Lung microvascular endothelial cell (primary cell): Measurements from ENCODE around the gene MAGI1. TPM values are rescaled to one million over a fixed set of nuclear protein-coding genes. Genes with fewer than 3 reads are reported as not detected.
A peak's percentile ranks its signal among the peaks of the same experiment; 100 is the strongest.

Source experiments
- DNase-seq, 2 donors: peaks; one replicate each; pipeline versions ENCODE4 v3.0.0 to v3.0.0-alpha.2; 2010; ENCODE audit warnings: low read depth in 2 of 2
- total RNA-seq: library from RNA; depleted of rRNA; stranded (reverse); fragments of >200 nt; gene quantifications from 2 replicates; pipeline ENCODE4 v1.2.1, GENCODE V29; 2014

MAGI1 gene
- total RNA-seq, 1 donor from 2014 or later: 76.4 TPM

DNA sequence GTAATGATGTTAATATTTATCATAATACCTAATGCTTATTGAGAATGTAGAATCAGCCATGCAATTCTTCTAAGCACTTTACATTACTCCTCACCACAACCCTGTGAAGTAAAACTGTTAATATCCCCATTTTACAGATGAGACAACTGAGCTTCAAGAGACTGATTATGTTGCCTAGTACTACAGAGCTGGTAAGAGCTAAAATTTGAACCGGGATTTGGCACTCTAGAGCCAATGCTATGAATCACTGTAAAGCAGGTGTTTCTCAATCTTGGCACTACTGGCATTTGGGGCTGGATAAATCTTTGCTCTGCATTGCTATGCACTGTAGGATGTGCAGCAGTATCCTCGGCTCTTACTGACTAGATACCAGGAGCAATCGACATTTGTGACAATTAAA is 367.7 kb downstream of the MAGI1 start:
- DNase-seq: no peak

DNA sequence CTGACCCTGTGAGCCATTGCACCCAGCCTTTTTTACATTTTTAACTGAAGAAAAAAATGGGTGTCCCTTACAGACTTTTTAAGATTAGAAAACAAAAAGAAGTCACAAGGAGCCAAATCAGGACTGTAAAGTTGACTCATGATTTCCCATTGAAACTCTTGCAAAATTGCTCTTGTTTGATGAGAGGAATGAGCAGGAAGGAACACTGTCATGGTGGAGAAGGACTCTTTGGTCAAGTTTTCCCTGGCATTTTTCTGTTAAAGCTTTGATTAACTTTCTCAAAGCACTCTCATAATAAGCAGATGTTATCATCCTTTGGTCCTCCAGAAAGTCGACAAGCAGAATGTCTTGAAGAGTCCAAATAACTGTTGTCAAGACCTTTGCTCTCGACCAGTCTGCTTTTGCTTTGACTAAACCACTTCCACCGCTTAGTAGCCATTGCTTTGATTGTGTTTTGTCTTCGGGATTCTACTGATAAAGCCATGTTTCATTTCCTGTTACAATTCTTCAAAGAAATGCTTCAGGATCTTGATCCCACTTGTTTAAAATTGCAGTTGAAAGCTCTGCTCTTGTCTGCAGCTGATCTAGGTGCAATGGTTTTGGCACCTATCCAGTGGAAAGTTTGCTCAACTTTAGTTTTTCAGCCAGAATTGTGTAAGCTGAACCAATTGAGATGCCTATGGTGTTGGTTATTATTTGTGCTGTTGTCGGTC is 369.4 kb downstream of the MAGI1 start:
- peak; percentile 7 to 80 for DNase-seq

DNA sequence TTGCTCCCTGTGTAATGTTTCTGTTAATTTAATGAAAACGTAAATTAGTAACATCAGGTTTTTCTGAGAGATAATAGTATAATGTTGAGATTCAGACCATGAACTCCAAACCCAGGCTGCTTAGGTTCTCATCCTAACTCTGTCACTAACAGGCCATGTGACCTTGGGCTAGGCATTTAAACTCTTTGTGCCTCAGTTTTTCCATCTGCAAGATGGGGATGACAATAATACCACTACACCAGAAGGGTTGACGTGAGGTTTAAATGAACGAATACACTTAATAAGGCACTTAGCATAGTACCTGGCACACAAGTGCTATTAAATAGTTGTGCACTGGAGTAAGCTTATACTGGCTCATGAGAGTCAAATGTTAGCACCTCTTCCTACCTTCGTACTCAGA is 370.8 kb downstream of the MAGI1 start:
- no peak for DNase-seq

DNA sequence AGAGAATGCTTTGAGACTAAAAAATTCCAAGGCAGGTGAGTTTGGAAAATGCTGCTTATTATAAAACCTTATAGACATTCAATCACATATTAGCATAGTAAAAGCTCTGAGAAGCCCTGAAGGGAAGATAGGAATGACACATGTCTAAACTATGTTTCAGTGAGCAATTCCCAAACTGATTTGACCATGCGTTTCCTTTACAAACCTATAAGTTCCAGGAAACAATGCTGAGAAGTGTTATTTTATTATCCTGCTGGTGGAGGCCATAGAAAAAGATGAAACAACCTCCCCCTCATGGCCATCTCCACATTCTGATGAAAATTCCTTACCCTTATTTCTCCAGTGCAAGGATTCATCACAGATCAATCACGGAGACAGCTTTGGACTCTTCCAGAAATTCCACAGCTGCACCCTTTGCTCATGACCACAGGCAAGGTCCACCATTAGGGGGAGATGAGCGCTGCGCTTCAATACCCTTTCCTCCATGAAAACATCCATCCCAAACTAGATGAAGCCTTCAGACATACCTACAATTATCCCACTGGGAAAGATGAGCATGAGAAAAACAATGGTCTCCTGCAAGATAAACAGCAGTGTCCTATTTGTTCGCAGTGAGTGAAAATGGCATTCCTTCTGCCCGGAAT is 372.1 kb downstream of the MAGI1 start:
- no peak for DNase-seq

DNA sequence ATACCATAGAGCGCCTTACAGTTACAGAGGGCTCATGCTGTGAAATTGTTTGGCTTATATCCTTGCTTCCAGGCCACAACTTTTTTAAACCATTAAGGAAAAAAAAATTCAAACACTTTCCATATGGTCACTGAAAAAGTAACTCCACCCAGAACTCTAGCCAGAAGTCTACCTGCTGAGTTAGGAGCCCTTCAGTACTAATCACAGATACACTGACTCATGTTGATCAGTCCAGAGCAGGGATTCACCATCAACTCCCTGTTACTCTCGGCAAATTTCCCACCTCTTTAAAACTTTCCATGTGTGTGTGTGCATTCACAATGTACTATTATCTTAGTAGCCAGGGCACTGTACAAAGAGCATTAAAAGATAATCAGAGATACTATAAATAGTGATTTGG is 372.8 kb downstream of the MAGI1 start:
- DNase-seq: no peak

DNA sequence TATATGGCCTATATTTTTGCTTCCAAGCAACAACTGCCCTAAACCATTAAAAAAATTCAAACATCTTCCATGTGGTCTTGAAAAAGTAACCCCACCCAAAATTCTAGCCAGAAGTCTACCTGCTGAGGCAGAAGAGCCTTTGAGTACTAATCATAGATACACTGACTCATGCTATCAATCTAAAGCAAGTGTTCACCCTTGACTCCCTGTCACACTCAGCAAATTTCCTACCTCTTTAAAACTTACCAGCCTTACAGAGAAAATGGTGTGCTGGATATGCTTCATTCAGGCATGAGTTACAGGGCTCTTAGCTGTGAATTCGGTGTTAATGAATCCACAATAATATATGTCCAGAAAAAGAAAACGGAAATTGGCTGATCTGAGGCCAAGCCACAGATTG is 373.8 kb downstream of the MAGI1 start:
- DNase-seq: no peak

DNA sequence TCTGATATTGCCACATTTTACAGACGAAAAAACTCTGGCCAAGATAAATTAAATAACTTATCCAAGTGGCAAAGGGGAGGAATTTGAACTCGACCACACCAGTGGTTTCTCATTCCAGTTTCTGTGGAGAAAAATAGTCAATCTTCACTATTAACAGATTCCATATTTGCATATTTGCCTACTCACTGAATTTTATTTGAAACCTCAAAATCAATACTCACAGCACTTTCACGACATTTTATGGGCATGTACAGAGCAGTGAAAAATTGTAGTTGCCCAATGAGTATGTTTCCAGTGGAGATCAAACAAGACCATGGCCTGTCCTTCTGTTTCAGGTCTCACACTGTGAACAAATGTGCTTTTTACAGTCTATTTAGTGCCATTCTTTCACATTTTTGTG is 374.3 kb downstream of the MAGI1 start:
- no peak for DNase-seq

DNA sequence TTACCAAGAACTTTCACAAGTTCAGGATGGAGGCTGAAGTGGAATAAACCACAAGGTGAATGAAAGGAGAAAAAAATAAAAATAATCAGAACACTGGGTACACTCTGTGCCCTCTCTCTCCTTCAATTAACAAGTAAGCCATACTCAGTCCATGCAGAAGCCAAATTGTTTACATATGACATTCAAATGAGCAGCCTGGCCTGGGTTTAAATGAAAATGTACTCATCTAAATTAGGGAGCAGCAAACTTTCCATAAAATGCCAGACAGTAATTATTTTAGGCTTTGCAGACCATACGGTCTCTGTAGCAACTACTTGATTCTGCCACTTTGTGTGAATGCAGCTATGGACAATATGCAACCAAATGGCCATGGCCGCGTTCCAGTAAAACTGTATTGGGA is 376.6 kb downstream of the MAGI1 start:
- no peak for DNase-seq

DNA sequence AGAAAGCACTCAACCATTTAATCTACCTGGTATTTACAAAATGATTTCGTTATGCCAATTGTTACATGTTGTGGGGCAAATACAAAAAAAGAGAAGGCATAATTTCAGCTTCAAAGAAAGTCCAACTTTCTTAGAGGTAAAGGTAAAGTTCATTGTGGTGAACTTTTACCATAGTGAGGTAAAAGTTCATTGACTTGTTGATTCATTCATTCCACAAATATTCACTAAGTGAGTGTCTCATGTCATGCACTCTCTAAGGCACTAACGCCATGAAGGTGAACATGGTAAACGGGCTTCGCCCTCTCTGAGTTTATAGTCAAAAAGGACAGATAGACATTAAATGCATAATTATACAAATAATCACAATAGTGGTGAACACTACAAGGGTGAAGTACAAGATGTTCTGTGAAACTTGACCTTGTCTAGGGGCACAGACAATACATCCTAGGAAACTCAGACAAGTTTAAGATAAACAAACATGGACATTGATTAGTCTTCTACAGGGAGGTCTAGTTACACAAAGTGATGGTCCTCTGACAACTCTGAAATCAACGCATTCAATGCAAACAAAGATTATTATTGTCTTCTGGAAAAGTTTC is 378.6 kb downstream of the MAGI1 start:
- DNase-seq: no peak

DNA sequence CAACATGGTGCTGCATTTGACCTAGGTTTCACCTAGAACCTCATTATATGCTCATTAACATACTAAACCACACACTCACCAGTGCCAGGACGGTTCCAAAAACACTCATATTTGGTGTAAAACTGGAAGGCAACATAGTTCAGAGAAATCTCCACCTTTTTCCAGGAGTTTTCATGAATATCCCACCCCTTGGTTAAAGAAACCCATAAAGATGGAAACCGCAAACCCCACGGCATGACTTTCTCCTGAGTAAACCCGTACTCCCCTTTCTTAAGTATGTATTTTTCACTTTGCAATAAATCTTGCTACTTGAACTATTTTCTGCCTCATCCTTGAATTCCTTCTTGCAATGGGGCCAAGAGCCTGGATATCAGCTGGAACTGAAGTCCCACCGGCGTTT is 379.3 kb downstream of the MAGI1 start:
- no peak for DNase-seq

DNA sequence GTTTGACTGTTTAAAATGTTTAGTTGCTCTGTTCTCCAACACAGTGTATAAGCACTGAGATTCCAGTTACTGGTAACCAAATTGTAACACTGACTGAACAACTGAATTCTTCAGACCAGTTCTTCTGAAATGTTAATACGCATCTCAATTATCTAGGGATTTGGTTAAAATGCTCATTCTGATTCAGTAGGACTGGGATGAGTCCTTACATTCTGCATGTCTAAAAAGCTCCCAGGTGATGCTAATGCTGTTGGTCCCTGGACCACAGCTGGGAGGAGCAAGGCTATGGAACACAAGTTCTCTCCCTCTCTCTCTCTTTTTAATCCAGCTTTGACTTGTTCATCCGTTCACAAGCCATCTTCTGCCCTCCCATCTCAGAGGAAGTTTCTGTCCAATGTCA is 380.3 kb downstream of the MAGI1 start:
- DNase-seq: no peak

DNA sequence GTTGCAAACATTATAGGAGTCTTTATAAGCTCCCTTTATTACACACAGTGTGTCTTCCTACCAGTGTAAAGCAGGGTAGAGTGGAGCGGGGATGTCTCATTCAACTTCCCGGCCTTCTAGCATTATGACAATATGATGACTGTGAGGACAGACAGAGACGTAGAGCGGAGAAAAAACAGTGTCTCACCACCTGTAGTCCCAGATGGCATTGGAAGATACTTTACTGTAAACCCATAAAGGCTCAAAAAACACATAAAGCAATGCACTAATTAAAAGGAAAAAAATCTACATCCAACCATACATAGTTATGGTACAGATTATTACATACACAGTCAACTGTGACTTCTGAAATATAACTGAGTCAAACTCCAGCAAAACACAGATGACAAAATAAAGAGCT is 383.7 kb downstream of the MAGI1 start:
- no peak for DNase-seq

DNA sequence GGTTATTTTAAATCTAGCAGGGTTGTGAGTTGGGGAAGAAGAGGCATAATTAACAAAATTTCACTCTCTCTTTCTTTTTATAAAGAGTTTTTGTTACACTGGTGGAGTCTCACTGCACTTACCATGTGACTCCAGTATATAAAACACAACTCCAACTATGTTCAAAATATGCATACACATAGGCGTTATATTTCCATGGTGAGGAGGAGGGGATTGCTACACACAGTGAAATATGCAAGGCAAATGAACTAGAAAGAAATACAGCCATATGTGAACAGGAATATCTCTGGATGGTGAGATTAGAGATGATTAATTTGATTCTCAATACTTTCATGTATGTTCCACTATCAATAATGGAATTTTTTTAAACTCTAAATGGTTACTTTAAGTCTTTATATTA is 385.0 kb downstream of the MAGI1 start:
- no peak for DNase-seq

DNA sequence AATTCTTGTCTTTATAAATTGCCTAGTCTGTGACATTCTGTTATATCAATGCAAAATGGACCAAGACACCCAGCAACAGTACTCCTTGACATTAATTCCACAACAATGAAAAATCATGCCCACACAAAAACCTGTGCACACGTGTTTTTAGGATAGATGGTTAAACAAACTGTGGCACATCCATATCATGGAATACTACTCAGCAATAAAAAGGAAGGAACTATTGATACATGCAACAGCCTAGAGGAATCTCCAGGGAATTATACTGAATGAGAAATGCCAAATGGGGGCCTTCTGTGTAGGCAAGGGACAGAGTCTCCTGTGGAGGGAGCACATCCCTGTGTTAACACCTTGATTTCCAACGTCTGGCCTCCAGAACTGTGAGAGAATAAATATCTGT is 388.5 kb downstream of the MAGI1 start:
- DNase-seq: no peak

DNA sequence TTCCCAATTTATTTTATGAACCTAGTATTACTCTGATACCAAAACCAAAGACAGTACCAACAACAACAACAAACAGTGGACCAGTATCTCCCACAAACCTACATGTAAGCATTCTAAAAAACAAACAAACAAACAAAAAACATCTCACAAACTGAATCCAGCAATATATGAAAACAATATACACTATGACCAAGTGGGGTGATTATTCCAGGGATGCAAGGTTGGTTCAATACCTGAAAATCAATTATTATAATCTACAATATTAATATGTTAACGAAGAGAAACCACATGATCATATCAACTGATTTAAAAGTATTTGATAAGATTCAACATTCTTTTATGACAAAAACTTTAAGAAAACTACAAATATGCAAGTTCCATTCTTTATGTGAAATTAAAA is 391.3 kb downstream of the MAGI1 start:
- no peak for DNase-seq

DNA sequence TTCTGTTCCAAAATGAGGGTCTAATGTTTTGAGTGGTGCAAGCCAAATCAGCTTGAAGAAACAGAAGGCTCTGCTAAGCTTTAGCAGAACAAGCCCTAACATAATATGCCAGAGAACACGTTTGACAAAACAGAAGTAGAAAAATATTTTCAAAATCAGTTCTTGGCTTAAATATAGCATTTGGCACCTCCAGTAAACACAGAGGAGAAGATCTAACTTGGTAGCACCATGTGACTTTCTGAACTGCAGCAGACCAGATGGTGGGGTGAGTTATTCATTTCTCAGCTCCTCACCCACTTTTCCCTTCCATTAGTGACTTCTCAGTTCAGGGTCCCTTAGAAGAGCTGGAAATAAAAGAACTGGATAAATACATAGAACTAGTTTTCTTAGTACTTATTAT is 395.8 kb downstream of the MAGI1 start:
- no peak for DNase-seq

DNA sequence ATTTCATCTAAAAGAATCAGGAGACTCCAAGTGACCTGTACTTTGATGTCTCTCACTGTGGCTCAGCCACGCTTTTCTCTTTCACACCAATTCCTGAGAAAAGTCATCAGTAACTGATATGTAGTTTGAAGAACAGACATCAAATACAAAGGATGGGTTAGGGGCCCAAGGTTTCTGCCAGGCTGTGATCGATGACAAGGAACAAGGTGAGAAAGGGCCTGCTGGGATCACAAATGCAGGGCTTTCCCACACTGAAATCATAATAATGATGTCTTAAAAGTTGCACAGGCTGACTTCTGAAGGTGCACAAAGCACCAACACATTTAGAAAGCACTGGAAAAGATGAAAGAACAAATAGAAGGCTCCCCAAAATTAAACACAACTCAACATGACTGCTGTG is 396.9 kb downstream of the MAGI1 start:
- no peak for DNase-seq

DNA sequence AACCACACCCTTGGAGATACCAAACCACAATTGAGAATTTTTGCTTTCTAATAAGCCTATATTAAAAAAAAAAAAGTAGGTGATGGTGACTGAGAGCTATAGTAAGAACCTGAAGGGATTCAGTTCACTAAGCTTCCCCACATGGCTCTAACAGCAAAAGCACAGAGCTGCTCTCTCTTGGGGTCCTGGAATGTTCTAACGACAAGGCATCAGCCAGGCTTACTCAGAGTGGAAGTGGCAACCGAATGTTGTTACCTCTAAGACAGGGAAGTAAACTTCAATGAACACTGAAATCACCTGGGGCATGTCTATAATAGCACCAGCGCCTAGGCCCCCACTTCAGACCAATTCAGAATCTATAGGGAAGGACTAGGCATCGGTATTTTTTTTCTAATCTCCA is 397.7 kb downstream of the MAGI1 start:
- no peak for DNase-seq

DNA sequence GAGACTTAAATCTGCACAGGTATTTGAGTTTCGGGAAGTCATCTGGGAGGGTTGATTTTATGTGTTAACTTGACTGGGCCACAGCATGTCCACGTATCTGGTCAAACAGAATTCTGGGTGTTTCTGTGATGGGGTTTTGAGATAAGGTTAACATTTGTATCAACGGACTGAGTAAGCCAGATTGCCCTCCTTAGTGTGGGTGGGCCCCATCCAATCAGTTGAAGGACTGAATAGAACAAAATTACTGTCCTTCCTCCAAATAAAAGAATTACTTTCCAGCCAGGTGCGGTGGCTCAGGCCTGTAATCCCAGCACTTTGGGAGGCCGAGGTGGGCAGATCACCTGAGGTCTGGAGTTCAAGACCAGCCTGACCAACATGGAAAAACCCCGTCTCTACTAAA is 399.3 kb downstream of the MAGI1 start:
- DNase-seq: no peak

DNA sequence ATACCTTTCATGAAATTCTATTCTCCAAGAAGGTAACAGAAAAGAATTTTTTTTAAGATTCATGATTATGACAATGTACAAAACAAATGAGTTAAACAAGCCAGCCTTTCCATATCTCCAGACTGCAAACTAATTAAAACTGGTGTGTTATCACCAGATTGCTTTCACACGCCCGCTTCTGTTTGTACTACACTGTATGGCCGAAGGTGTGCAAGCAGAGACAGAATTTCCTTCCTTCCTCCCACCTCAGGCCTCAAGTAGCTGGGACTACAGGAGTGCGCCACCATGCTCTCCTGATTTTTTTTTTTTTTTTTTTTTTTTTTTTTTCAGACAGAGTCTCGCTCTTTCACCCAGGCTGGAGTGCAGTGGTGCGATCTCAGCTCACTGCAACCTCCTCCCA is 400.4 kb downstream of the MAGI1 start:
- no peak for DNase-seq

DNA sequence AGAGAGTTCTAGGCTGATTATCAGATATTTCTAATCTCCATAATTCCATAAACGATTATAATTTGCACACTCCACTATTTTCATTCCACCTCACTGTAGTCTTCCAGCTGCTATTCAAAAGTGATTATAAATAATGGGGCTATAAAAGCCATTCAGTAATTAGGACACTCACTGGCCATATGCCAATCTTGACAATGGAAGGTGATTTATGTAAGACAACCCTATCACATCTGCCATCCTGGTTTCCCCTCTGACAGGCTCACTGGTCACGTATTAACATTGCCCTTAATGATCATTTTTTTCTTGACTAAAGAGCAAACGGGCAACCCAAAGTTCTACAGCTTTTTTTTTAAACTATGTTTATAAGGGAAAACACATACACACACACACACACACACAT is 402.4 kb downstream of the MAGI1 start:
- peak; percentile 8 to 44 for DNase-seq

DNA sequence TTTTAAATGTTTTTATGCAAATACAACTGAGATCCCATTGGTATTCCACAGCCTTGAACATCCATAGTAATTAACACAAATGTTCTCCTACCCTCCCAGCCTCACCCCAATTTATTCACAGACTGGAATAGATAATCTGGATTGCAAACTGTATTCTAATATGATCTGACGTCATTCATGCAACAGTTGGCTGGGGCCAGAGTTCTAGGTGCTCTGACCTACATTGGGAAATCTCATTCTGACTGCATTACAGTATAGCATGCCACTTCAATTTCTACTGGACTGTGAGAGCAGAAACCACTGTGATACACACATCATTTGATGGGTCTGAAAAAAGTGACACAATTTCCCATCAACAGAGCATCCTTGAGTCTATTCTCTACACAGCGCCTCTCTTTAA is 403.1 kb downstream of the MAGI1 start:
- DNase-seq: no peak

DNA sequence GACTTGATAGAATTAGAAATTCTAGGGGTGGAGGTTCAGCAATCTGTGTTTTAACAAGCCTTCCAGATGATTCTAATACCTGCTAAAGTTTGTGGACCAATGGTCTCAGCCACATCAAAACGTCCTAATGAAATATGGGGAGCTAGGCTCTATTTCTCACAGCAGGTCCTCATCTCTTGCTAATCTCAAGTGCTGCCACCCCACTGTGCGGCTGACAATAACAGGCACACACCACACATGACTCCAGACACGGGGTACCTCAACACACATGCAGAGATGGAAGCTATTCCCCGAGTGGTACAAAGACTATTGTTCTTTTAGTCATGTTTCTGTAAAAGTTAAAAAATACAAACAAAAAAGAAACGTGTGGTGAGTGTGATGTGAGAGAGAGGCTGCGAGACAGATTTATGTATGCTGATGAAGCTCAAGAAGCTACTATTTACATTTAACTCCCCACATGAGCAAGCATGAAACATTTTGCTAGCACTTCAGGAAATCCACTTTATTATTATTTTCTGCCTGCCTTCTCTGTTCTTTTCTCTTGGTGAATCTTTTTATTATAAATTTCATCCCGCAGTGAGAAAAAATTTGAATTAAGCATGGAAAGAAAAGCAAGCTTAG is 405.6 kb downstream of the MAGI1 start:
- no peak for DNase-seq
